Smooth muscle cell (in vitro differentiated cells): ENCODE measurements around the gene NEDD4L. TPM values are rescaled to one million over a fixed set of nuclear protein-coding genes. Genes with fewer than 3 reads are reported as not detected.

Experiments used
- DNase-seq: peaks from one replicate; lab custom pipeline; 2025; ENCODE audit not compliant: unreplicated experiment; lab: John Stamatoyannopoulos, UW
- H2AFZ ChIP-seq: fragments of 200-600 bp; sonication (generic); 2 replicates; pipeline ENCODE4 v1.6.0; 2016; ENCODE audit warnings: antibody characterized with exemption, low read depth, mild to moderate bottlenecking
- H3F3A ChIP-seq: fragments of 200-600 bp; sonication (generic); 2 replicates; pipeline ENCODE4 v1.6.0; 2017; ENCODE audit warnings: antibody characterized with exemption, low read depth
- H3K27ac ChIP-seq: fragments of 200-600 bp; sonication (generic); 2 replicates; pipeline ENCODE4 v1.5.1; 2016; ENCODE audit warnings: low read depth, mild to moderate bottlenecking
- H3K27me3 ChIP-seq: fragments of 200-600 bp; sonication (generic); 2 replicates; pipeline ENCODE4 v1.6.1; 2016; ENCODE audit warnings: low read depth, mild to moderate bottlenecking
- H3K36me3 ChIP-seq: fragments of 200-600 bp; sonication (generic); 2 replicates; pipeline ENCODE4 v1.5.1; 2016; ENCODE audit warnings: low read depth
- H3K4me1 ChIP-seq: fragments of 200-600 bp; sonication (generic); 2 replicates; pipeline ENCODE4 v1.5.1; 2016; ENCODE audit warnings: low read depth
- H3K4me2 ChIP-seq: fragments of 200-600 bp; sonication (generic); 2 replicates; pipeline ENCODE4 v1.6.0; 2016; ENCODE audit warnings: mild to moderate bottlenecking
- H3K4me3 ChIP-seq: fragments of 200-600 bp; sonication (generic); 2 replicates; pipeline ENCODE4 v1.5.1; 2016; ENCODE audit warnings: mild to moderate bottlenecking
- H3K79me2 ChIP-seq: fragments of 200-600 bp; sonication (generic); 2 replicates; pipeline ENCODE4 v1.6.0; 2016; ENCODE audit warnings: low read depth, mild to moderate bottlenecking
- H3K9ac ChIP-seq: fragments of 200-600 bp; sonication (generic); 2 replicates; pipeline ENCODE4 v1.6.0; 2016; ENCODE audit warnings: low read depth
- H3K9me3 ChIP-seq: fragments of 200-600 bp; sonication (generic); replicated peaks from 2 replicates; pipeline ENCODE4 v1.5.1; 2016; ENCODE audit warnings: low read depth
- H4K20me1 ChIP-seq: fragments of 200-600 bp; sonication (generic); 2 replicates; pipeline ENCODE4 v1.6.0; 2016; ENCODE audit warnings: low read depth
- WGBS: methylation state at CpG from one replicate; pipeline ENCODE4 v1.1.7; 2016; ENCODE audit warnings: low lambda C conversion rate; 5-methylcytosine and 5-hydroxymethylcytosine counted together
- polyA plus RNA-seq: library from polyadenylated mRNA; unstranded; fragments of >200 nt; fragmentation: Nextera tagmentation; extraction: Ambion mirVana; gene quantifications from 2 replicates; pipeline ENCODE4 v1.2.1, GENCODE V29; 2016
- total RNA-seq: library from RNA; depleted of rRNA; stranded (reverse); fragments of >200 nt; gene quantifications from 2 replicates; pipeline ENCODE4 v1.2.3, GENCODE V29; 2014
- TF ChIP-seq, protein P1 (sequence below): fragments of 200-600 bp; sonication (generic); IDR thresholded peaks from 2 replicates; pipeline ENCODE4 v1.5.1; 2017; ENCODE audit warnings: borderline replicate concordance, mild to moderate bottlenecking, antibody characterized with exemption; ENCODE audit not compliant: insufficient read depth, poor library complexity, severe bottlenecking

The NEDD4L gene
- total and polyA plus RNA-seq, 2 experiments from 2014 or later = 8.7 to 41.3 TPM

DNA sequence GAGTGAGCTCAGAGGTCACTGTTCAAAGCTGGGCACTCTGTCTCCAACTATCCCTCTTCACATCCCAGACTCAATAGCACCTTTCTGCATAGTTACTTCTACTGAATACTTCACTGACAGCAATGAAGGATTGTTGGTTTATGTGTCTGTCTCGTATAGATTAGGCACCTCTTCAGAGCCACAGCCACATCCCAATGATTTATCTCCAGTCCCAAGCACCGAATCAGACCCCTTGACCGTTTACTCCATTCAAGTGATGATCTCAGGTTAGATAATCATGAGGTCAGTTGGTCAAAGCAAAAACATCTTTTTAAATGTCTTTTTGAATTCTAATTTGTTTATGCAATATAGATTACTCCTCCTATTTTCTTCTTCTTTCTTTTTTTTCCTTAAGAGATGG is 14.7 kb downstream of the NEDD4L start:
- H3F3A ChIP-seq = no peaks in the 10 kb centered on the region
- 9% methylated on average over 3 of the region's 3 CpGs for WGBS
- no peak overlapping the region for H3K4me3 ChIP-seq
- no peaks in the 10 kb centered on the region for H3K27me3 ChIP-seq
- peaks cover 8% of the 10 kb centered on the region for H3K4me1 ChIP-seq
- H2AFZ ChIP-seq = no peak overlapping the region
- no peaks in the 10 kb centered on the region for H3K9me3 ChIP-seq
- no peak overlapping the region for H3K9ac ChIP-seq
- H3K36me3 ChIP-seq = no peaks in the 10 kb centered on the region
- TF ChIP-seq, protein P1, sequence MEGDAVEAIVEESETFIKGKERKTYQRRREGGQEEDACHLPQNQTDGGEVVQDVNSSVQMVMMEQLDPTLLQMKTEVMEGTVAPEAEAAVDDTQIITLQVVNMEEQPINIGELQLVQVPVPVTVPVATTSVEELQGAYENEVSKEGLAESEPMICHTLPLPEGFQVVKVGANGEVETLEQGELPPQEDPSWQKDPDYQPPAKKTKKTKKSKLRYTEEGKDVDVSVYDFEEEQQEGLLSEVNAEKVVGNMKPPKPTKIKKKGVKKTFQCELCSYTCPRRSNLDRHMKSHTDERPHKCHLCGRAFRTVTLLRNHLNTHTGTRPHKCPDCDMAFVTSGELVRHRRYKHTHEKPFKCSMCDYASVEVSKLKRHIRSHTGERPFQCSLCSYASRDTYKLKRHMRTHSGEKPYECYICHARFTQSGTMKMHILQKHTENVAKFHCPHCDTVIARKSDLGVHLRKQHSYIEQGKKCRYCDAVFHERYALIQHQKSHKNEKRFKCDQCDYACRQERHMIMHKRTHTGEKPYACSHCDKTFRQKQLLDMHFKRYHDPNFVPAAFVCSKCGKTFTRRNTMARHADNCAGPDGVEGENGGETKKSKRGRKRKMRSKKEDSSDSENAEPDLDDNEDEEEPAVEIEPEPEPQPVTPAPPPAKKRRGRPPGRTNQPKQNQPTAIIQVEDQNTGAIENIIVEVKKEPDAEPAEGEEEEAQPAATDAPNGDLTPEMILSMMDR = no peak
- DNase-seq = no peak
- H3K27ac ChIP-seq = no peak overlapping the region
- H3K79me2 ChIP-seq = no peaks in the 10 kb centered on the region
- no peak overlapping the region for H3K4me2 ChIP-seq
- no peaks in the 10 kb centered on the region for H4K20me1 ChIP-seq

DNA sequence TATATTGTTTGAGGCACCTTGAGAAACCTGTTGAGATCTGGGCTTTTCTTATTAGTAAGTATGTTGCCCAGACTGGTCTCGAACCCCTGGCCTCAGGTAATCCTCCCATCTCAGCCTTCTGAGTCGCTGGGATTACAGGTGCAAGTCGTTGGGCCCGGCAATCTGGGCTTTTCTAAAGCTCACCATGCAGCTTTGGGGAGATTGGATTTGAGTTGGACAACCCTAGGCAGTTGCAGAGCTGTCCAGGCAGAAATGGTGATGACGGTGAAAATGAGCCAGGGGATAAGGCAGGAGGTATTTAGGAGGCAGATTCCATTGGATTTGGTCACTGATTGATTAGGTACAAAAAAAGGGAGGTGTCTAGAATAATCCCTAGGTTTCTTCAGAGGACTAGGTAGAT is 16.2 kb downstream of the NEDD4L start:
- TF ChIP-seq, protein P1 = no peak
- no peak for DNase-seq
- peaks cover 5% of the 10 kb centered on the region for H3K4me1 ChIP-seq
- no peaks in the 10 kb centered on the region for H4K20me1 ChIP-seq
- no peaks in the 10 kb centered on the region for H3K36me3 ChIP-seq
- no peak overlapping the region for H3K9ac ChIP-seq
- H3K27me3 ChIP-seq = no peaks in the 10 kb centered on the region
- 30% methylated on average over 5 of the region's 5 CpGs for WGBS
- no peak overlapping the region for H3K4me3 ChIP-seq
- H3F3A ChIP-seq = no peaks in the 10 kb centered on the region
- H2AFZ ChIP-seq = no peak overlapping the region
- H3K4me2 ChIP-seq = no peak overlapping the region
- no peaks in the 10 kb centered on the region for H3K79me2 ChIP-seq
- H3K9me3 ChIP-seq = no peaks in the 10 kb centered on the region
- no peak overlapping the region for H3K27ac ChIP-seq

DNA sequence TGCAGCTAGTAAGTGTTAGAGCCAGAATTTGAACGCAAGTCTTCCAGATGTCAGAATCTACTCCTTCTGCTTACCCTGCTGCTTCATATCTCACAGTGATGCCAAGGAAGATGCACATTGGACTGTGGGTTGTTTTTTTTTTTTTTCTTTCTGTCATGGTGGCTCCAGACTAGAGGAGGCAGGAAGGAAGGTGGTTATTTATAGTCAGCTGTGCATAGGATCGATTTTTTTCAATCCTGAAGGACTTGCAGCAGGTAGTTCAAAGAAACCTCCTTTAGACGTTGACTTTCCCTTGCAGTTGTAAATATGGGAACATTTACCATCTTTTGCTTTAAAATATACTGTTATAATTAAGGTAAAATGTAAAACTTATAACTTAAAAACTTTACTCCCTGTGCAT is 17.3 kb downstream of the NEDD4L start:
- TF ChIP-seq, protein P1 = no peak
- Histone ChIP-seq H3K79me2 (no peaks in the 10 kb centered on the region), H3K9ac (no peak overlapping the region), H3K4me3 (no peak overlapping the region), H3K4me1 (peaks cover 5% of the 10 kb centered on the region), H2AFZ (no peak overlapping the region), H3F3A (no peaks in the 10 kb centered on the region), H3K4me2 (no peak overlapping the region), H3K27me3 (no peaks in the 10 kb centered on the region), H4K20me1 (no peaks in the 10 kb centered on the region), H3K36me3 (no peaks in the 10 kb centered on the region), H3K9me3 (no peaks in the 10 kb centered on the region), H3K27ac (no peak overlapping the region)
- no peak for DNase-seq
- WGBS = 94% methylated on average over 3 of the region's 3 CpGs

DNA sequence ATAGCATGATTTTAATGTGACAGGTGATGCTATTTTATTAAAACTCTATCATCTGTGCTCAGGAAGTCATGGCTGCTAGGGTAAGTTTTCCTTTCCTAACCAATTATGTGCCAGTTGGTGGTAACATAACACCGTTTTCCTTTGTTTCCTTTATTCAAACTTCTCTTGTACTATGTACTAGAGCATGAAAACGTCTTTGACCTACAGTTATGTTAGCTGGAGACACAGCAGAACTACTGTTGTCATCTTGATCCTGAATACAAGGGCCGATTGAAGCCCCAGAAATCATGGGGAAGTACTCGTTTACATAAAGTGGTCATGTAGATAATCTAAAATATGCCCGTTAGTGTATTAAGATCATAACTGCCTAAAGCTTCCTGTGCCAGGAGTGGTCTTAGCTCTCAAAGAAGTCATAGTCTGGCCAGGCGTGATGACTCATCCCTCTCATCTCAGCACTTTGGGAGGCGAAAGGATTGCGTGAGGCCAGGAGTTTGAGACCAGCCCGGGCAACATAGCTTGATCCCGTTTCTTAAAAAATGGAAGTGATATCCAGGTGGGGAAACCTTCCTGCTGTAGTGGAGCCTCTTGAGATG is 20.5 kb downstream of the NEDD4L start:
- no peaks in the 10 kb centered on the region for H3K27me3 ChIP-seq
- H3F3A ChIP-seq = no peaks in the 10 kb centered on the region
- no peak overlapping the region for H3K4me2 ChIP-seq
- H2AFZ ChIP-seq = no peak overlapping the region
- TF ChIP-seq, protein P1 = no peak
- no peaks in the 10 kb centered on the region for H4K20me1 ChIP-seq
- no peak overlapping the region for H3K27ac ChIP-seq
- no peaks in the 10 kb centered on the region for H3K9me3 ChIP-seq
- H3K79me2 ChIP-seq = no peaks in the 10 kb centered on the region
- H3K4me1 ChIP-seq = peaks cover 5% of the 10 kb centered on the region
- H3K4me3 ChIP-seq = no peak overlapping the region
- no peaks in the 10 kb centered on the region for H3K36me3 ChIP-seq
- no peak overlapping the region for H3K9ac ChIP-seq
- WGBS = 73% methylated on average over 10 of the region's 10 CpGs
- DNase-seq = no peak
